K562 (cell line): ENCODE results near the gene CC2D1A. TPM values are rescaled to one million over a fixed set of nuclear protein-coding genes. Genes with fewer than 3 reads are reported as not detected.

Experiments
- COPS2 ChIP-seq: fragments of 450-650 bp; conservative IDR thresholded peaks from 2 replicates; pipeline ENCODE4 v1.6.1; 2016; ENCODE audit warnings: mild to moderate bottlenecking, moderate library complexity
- CREB1 ChIP-seq, 2 experiments: sonication (generic) in 1 of 2; formaldehyde crosslinking in 1 of 2; IDR thresholded peaks; 2 replicates each; pipeline versions ENCODE4 v1.6.1 to v1.8.0; 2012 to 2022; ENCODE audit warnings: inconsistent platforms in 1 of 2, mild to moderate bottlenecking in 1 of 2, missing genetic modification reagents in 1 of 2, moderate library complexity in 1 of 2
- ELF4 ChIP-seq: fragments of 450-650 bp; formaldehyde crosslinking; IDR thresholded peaks from 2 replicates; pipeline ENCODE4 v1.4.0; 2022; ENCODE audit warnings: missing genetic modification characterization
- MCM2 ChIP-seq: fragments of 450-650 bp; IDR thresholded peaks from 2 replicates; pipeline ENCODE4 v1.6.1; 2017; ENCODE audit warnings: low read depth, mild to moderate bottlenecking
- PTTG1 ChIP-seq: fragments of 450-650 bp; IDR thresholded peaks from 2 replicates; pipeline ENCODE4 v1.6.1; 2016; ENCODE audit warnings: low read depth, mild to moderate bottlenecking, missing genetic modification characterization, missing compliant biosample characterization
- ZC3H8 ChIP-seq: fragments of 450-650 bp; IDR thresholded peaks from 2 replicates; pipeline ENCODE4 v1.6.1; 2017
- ZNF436 ChIP-seq: fragments of 250-450, 450-650 bp; sonication (Bioruptor Pico); formaldehyde crosslinking; IDR thresholded peaks from 2 replicates; pipeline ENCODE4 v1.7.0; 2020; ENCODE audit warnings: mild to moderate bottlenecking
- ZNF695 ChIP-seq: fragments of 450-650 bp; formaldehyde crosslinking; IDR thresholded peaks from 2 replicates; pipeline ENCODE4 v1.4.0; 2020; ENCODE audit warnings: mild to moderate bottlenecking, moderate library complexity
- polyA plus RNA-seq, 8 experiments: library from polyadenylated mRNA; depleted of rRNA in 4 of 8; stranded (reverse) in 5 of 8; unstranded in 3 of 8; fragments of >200 nt; fragmentation: Nextera tagmentation in 2 of 8; fragmentation: Illumina TruSeq in 1 of 8; extraction: Ambion mirVana in 2 of 8; extraction: Trizol in 1 of 8; gene quantifications; 2 replicates each; pipeline versions ENCODE4 v1.2.1 to v1.2.3, GENCODE V29; 2011 to 2014; ENCODE audit warnings: inconsistent platforms in 1 of 8, missing spikeins in 1 of 8
- total RNA-seq, 7 experiments: library from RNA; depleted of rRNA in 6 of 7; stranded (reverse); fragments of >200 nt in 6 of 7; fragmentation: Illumina TruSeq in 2 of 7; extraction: Trizol in 2 of 7; gene quantifications; 2 replicates each; pipeline versions ENCODE4 v1.2.1 to v1.2.3, GENCODE V29; 2011 to 2021; ENCODE audit warnings: low replicate concordance in 1 of 7
- TF ChIP-seq, protein P1 (sequence below): fragments of 450-650 bp; IDR thresholded peaks from 2 replicates; pipeline ENCODE4 v1.6.1; 2016; ENCODE audit warnings: missing biosample characterization, missing genetic modification characterization
- TF ChIP-seq, protein P2 (sequence below): fragments of 450-650 bp; IDR thresholded peaks from 2 replicates; pipeline ENCODE4 v1.6.1; 2016; ENCODE audit warnings: mild to moderate bottlenecking, moderate library complexity
- TF ChIP-seq, protein P3 (sequence below): fragments of 250-450 bp; sonication (Bioruptor Pico); IDR thresholded peaks from 2 replicates; pipeline ENCODE4 v1.8.0; 2021; ENCODE audit warnings: moderate library complexity, mild to moderate bottlenecking, inconsistent platforms

CC2D1A gene
- total and polyA plus RNA-seq, 9 of the 15 experiments (the other 6 are each of a cell fraction or from before 2014, with no cell fraction given): 0.32 to 31.0 (median 12.9) TPM

DNA sequence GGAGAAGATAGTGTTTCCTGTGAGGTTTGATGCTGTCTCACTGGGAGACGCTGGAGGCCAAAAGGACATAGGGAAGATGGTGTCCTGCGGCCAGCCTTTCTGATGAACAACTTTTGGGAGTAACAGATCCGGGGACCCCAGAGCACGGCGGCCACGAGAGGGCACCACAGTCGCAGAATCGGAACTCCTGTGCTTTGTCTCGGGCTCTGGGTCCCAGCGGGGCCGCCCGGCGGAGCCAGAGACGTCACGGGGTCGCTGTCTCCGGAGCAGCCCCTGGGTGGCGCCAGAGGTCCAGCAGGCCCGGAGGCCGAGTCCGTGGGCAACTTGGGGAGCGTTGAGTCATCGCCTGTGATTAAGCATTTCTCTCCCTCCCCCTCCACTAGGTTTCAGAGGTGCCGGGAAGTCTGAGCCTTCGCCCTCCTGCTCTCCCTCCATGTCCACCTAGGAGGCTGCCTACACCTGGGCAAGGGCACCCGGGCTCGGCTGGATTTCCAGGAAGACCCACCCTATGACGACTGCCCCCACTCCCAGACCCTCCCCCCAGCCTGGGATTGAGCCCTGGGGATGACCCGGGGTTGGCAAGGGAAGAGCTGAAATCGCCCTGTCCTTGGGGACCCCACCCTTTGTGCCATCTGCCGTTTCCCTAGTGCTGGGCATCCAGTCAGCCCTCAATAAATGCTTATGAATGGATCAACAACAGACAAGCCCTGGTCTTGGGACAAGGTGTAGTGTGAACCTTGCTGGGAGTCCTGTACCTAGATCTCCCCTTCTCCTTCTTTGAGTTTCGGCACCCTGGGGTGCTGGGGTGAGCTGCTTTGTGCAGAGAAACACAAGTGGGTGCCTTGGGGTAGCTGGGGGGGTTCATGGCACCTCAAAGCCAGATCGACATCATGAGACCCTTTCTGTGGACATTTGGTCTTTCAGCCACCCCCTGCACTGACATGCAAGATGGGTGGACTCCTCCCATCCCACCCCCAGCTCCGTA lies 25.6 kb upstream of the CC2D1A start (continued):
- TF ChIP-seq ELF4 (no peak), ZC3H8 (no peak), MCM2 (no peak), CREB1 (IDR thresholded peaks at IDR 0.05) (peak; percentile 77), CREB1 (CRISPR knock-in tag; IDR thresholded peaks at IDR 0.05) (peak; percentile 94), ZNF695 (CRISPR knock-in tag) (no peak), COPS2 (no peak), PTTG1 (no peak), ZNF436 (CRISPR knock-in tag) (no peak)
- TF ChIP-seq, protein P1, sequence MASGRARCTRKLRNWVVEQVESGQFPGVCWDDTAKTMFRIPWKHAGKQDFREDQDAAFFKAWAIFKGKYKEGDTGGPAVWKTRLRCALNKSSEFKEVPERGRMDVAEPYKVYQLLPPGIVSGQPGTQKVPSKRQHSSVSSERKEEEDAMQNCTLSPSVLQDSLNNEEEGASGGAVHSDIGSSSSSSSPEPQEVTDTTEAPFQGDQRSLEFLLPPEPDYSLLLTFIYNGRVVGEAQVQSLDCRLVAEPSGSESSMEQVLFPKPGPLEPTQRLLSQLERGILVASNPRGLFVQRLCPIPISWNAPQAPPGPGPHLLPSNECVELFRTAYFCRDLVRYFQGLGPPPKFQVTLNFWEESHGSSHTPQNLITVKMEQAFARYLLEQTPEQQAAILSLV (tag): no peak
- TF ChIP-seq, protein P2, sequence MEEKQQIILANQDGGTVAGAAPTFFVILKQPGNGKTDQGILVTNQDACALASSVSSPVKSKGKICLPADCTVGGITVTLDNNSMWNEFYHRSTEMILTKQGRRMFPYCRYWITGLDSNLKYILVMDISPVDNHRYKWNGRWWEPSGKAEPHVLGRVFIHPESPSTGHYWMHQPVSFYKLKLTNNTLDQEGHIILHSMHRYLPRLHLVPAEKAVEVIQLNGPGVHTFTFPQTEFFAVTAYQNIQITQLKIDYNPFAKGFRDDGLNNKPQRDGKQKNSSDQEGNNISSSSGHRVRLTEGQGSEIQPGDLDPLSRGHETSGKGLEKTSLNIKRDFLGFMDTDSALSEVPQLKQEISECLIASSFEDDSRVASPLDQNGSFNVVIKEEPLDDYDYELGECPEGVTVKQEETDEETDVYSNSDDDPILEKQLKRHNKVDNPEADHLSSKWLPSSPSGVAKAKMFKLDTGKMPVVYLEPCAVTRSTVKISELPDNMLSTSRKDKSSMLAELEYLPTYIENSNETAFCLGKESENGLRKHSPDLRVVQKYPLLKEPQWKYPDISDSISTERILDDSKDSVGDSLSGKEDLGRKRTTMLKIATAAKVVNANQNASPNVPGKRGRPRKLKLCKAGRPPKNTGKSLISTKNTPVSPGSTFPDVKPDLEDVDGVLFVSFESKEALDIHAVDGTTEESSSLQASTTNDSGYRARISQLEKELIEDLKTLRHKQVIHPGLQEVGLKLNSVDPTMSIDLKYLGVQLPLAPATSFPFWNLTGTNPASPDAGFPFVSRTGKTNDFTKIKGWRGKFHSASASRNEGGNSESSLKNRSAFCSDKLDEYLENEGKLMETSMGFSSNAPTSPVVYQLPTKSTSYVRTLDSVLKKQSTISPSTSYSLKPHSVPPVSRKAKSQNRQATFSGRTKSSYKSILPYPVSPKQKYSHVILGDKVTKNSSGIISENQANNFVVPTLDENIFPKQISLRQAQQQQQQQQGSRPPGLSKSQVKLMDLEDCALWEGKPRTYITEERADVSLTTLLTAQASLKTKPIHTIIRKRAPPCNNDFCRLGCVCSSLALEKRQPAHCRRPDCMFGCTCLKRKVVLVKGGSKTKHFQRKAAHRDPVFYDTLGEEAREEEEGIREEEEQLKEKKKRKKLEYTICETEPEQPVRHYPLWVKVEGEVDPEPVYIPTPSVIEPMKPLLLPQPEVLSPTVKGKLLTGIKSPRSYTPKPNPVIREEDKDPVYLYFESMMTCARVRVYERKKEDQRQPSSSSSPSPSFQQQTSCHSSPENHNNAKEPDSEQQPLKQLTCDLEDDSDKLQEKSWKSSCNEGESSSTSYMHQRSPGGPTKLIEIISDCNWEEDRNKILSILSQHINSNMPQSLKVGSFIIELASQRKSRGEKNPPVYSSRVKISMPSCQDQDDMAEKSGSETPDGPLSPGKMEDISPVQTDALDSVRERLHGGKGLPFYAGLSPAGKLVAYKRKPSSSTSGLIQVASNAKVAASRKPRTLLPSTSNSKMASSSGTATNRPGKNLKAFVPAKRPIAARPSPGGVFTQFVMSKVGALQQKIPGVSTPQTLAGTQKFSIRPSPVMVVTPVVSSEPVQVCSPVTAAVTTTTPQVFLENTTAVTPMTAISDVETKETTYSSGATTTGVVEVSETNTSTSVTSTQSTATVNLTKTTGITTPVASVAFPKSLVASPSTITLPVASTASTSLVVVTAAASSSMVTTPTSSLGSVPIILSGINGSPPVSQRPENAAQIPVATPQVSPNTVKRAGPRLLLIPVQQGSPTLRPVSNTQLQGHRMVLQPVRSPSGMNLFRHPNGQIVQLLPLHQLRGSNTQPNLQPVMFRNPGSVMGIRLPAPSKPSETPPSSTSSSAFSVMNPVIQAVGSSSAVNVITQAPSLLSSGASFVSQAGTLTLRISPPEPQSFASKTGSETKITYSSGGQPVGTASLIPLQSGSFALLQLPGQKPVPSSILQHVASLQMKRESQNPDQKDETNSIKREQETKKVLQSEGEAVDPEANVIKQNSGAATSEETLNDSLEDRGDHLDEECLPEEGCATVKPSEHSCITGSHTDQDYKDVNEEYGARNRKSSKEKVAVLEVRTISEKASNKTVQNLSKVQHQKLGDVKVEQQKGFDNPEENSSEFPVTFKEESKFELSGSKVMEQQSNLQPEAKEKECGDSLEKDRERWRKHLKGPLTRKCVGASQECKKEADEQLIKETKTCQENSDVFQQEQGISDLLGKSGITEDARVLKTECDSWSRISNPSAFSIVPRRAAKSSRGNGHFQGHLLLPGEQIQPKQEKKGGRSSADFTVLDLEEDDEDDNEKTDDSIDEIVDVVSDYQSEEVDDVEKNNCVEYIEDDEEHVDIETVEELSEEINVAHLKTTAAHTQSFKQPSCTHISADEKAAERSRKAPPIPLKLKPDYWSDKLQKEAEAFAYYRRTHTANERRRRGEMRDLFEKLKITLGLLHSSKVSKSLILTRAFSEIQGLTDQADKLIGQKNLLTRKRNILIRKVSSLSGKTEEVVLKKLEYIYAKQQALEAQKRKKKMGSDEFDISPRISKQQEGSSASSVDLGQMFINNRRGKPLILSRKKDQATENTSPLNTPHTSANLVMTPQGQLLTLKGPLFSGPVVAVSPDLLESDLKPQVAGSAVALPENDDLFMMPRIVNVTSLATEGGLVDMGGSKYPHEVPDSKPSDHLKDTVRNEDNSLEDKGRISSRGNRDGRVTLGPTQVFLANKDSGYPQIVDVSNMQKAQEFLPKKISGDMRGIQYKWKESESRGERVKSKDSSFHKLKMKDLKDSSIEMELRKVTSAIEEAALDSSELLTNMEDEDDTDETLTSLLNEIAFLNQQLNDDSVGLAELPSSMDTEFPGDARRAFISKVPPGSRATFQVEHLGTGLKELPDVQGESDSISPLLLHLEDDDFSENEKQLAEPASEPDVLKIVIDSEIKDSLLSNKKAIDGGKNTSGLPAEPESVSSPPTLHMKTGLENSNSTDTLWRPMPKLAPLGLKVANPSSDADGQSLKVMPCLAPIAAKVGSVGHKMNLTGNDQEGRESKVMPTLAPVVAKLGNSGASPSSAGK: no peak
- TF ChIP-seq, protein P3, sequence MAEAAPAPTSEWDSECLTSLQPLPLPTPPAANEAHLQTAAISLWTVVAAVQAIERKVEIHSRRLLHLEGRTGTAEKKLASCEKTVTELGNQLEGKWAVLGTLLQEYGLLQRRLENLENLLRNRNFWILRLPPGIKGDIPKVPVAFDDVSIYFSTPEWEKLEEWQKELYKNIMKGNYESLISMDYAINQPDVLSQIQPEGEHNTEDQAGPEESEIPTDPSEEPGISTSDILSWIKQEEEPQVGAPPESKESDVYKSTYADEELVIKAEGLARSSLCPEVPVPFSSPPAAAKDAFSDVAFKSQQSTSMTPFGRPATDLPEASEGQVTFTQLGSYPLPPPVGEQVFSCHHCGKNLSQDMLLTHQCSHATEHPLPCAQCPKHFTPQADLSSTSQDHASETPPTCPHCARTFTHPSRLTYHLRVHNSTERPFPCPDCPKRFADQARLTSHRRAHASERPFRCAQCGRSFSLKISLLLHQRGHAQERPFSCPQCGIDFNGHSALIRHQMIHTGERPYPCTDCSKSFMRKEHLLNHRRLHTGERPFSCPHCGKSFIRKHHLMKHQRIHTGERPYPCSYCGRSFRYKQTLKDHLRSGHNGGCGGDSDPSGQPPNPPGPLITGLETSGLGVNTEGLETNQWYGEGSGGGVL (CRISPR knock-in tag): no peak
